DMS 273 (cell line): Measurements from ENCODE around the gene KCNQ1OT1.

ENCODE experiments used
- DNase-seq: peaks from one replicate; lab custom pipeline; 2025; ENCODE audit not compliant: unreplicated experiment; lab: John Stamatoyannopoulos, UW

Gene KCNQ1OT1

DNA sequence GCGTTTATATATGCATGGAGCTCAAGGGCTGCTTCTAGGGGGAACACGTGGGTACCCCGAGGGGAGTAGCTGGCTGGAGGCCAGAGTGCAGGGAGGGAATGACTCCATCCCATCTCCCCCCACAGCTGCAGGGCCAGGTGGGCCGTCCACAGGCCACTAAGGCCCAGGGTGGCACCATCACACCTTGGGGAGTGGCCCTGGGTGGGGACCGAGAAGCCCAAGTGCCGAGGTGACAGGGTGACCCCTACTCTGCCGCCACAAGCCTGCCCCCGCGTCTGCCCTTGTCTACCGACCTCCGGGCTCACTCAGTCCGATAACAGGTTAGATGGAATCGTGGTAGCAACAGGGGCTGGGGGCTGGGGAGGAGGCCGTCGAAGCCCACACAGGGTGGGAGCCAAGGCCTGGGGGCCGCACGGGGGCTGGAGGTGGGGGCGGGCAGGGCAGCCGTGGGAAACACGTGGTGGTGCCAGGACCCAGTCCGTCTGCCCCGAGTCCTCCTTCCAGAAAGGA, 125.7 kb downstream of the KCNQ1OT1 start:
- no peak for DNase-seq

GRCh38 chr11:2573240-2574042, 126.4 kb downstream of the KCNQ1OT1 start:
- no peak for DNase-seq

DNA sequence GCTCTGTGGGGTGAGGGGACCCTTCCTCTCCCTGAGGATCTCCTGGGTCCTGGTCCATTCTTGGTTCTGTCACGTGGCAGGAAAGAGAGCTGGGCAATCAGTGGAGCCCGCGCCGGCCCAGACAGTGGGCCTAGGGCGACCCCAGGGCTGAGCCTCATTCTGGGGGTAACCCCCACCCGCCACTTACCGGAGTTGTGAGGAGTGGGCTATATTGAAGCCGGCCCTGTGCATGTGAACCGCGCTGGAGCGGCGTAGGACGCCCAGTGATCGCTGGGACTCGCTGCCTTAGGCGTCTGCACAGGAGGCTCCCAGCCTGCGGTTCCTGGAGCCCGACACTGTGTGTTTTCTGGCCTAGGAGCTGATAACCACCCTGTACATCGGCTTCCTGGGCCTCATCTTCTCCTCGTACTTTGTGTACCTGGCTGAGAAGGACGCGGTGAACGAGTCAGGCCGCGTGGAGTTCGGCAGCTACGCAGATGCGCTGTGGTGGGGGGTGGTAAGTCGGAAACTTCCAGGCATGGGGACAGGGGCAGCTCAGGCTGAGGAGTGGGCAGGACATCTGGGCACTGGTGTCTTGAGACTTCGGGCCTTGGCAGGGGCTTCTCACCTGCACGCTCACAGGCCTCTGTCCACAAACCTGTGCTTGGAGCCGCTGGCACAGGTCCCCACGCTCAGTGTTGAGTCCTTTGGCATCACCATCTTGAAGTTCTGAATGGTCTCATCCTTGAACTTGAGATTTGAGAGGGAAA, 127.1 kb downstream of the KCNQ1OT1 start:
- no peak for DNase-seq

- no peak for DNase-seq
Measured at GRCh38 chr11:2571598-2572281, 128.1 kb downstream of the KCNQ1OT1 start.

- DNase-seq = no peak
Measured at GRCh38 chr11:2570841-2571597, 128.8 kb downstream of the KCNQ1OT1 start.

- no peak for DNase-seq
Measured at GRCh38 chr11:2570211-2570811, 129.5 kb downstream of the KCNQ1OT1 start.

DNA sequence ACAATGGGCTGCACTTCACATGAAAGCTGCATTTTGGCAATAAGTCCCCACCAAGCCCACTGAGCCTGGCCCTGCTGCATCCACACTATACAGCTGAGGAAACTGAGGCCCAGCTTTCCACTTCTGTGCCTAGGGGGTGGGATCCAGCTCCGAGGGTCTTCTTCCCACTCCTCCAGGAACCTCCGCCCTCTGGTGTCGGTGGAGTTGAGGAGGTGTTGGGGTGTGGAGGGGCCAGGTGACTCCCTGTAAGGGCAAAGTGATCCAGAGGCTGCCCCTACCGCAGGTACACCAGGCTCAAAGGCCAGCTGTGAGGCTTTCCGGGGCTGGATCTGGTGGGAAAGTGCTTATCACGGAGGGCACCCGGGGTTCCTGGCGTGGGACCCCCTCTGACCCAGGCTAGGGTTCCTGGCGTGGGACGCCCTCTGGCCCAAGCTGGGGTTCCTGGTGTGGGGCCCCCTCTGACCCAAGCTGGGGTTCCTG, 130.0 kb downstream of the KCNQ1OT1 start:
- no peak for DNase-seq

GRCh38 chr11:2569321-2569721, 130.5 kb downstream of the KCNQ1OT1 start:
- no peak for DNase-seq

- no peak for DNase-seq
Measured at GRCh38 chr11:2567026-2567671, 132.6 kb downstream of the KCNQ1OT1 start.

- no peak for DNase-seq
Measured at GRCh38 chr11:2566223-2567025, 133.4 kb downstream of the KCNQ1OT1 start.

- DNase-seq = no peak
Measured at GRCh38 chr11:2565447-2566222, 134.2 kb downstream of the KCNQ1OT1 start.

DNA sequence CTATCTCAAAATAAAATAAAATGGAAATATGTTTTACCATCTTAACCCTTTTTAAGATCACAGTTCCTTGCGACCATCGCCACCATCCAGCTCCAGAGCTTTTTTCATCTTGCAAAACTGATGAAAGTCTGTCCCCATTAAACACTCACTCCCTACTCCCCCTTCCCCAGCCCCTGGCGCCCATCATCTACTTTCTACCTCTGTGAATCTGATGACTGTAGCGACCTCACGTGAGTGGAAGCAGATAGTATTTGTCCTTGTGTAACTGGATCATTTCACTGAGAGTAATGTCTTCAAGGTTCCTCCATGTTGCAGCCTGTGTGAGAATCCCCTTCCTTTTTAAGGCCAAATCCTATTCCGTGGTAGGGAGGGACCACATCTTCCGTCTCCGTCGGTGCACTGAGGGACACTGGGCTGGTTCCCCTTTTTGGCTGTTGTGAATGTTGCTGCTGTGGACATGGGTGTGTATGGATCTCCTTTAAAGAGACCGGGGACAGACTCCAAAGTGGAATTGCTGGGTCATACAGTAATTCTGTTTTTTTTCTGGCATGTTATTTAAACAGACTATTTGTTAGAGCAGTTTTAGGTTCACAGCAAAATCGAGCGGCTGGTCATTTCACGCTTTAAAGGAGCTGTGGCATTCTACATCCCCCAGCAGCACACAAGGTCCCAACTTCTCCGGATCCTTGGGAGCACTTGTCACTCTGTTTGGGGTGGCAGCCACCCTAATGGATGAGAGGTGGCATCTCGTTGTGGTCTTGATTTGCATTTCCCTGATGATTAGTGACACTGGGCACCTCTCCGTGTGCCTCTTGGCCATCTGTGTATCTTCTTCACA, 135.0 kb downstream of the KCNQ1OT1 start:
- no peak for DNase-seq

GRCh38 chr11:2564008-2564530, 135.7 kb downstream of the KCNQ1OT1 start:
- DNase-seq = no peak

- no peak for DNase-seq
Measured at GRCh38 chr11:2563213-2564007, 136.4 kb downstream of the KCNQ1OT1 start.

- no peak for DNase-seq
Measured at GRCh38 chr11:2562890-2563212, 136.9 kb downstream of the KCNQ1OT1 start.
